DND-41 (cell line): ENCODE results near the gene ACAD10.
"Not testable (repeated sequence)": the region's sequence is repeated elsewhere in the genome, so short reads cannot be mapped to it uniquely, and the experiment has no call there.

ENCODE experiments used
- ATAC-seq: fragments of 200-7000 bp; cut with Tn5 transposase; 3 replicates; pipeline ENCODE4 v1.9.1; 2021; ENCODE audit warnings: low read depth; ENCODE audit not compliant: insufficient read depth
- DNase-seq: peaks from one replicate; pipeline ENCODE4 v3.0.0-alpha.2; 2020
- H2AFZ ChIP-seq: 2 replicates; pipeline ENCODE4 v1.6.0; 2012; ENCODE audit warnings: low read depth, low read length
- H3K27ac ChIP-seq: 2 replicates; pipeline ENCODE4 v1.5.1; 2012; ENCODE audit warnings: low read length, inconsistent platforms
- H3K27me3 ChIP-seq: fragments of 200-600 bp; sonication (generic); 2 replicates; pipeline ENCODE4 v1.6.0; 2012; ENCODE audit warnings: low read length, mild to moderate bottlenecking, inconsistent platforms; ENCODE audit not compliant: insufficient read depth, poor library complexity
- H3K36me3 ChIP-seq: 2 replicates; pipeline ENCODE4 v1.5.1; 2012; ENCODE audit warnings: low read length, inconsistent platforms; ENCODE audit not compliant: insufficient read depth
- H3K4me1 ChIP-seq: 2 replicates; pipeline ENCODE4 v1.5.1; 2012; ENCODE audit warnings: mild to moderate bottlenecking, low read length; ENCODE audit not compliant: insufficient read depth
- H3K4me2 ChIP-seq: 2 replicates; pipeline ENCODE4 v1.6.0; 2012; ENCODE audit warnings: mild to moderate bottlenecking, moderate library complexity, low read length, inconsistent platforms; ENCODE audit not compliant: insufficient read depth
- H3K4me3 ChIP-seq, 2 experiments: fragments of 200-600 bp in 1 of 2; shearing (Covaris generic) in 1 of 2; 2 replicates each; pipeline ENCODE4 v1.5.1; 2012 to 2016; ENCODE audit warnings: inconsistent platforms in 2 of 2, low read length in 2 of 2, mild to moderate bottlenecking in 2 of 2, low read depth in 1 of 2, moderate library complexity in 1 of 2
- H3K79me2 ChIP-seq: 2 replicates; pipeline ENCODE4 v1.6.0; 2012; ENCODE audit warnings: low read length, inconsistent platforms; ENCODE audit not compliant: insufficient read depth
- H3K9ac ChIP-seq: 2 replicates; pipeline ENCODE4 v1.6.0; 2012; ENCODE audit warnings: low read depth, mild to moderate bottlenecking, inconsistent platforms, low read length, moderate library complexity
- H3K9me3 ChIP-seq: 2 replicates; pipeline ENCODE4 v1.5.1; 2012; ENCODE audit warnings: low read length, moderate library complexity, mild to moderate bottlenecking, inconsistent platforms; ENCODE audit not compliant: insufficient read depth, severe bottlenecking
- H4K20me1 ChIP-seq: 2 replicates; pipeline ENCODE4 v1.6.0; 2012; ENCODE audit warnings: low read length; ENCODE audit not compliant: insufficient read depth
- EZH2 ChIP-seq: IDR thresholded peaks from 3 replicates; pipeline ENCODE4 v1.6.1; 2012; ENCODE audit warnings: borderline replicate concordance, low read depth, mild to moderate bottlenecking, moderate library complexity, low read length, inconsistent platforms; ENCODE audit not compliant: severe bottlenecking
- TF ChIP-seq, protein P1 (sequence below): IDR thresholded peaks from 2 replicates; pipeline ENCODE4 v1.5.1; 2012; ENCODE audit warnings: borderline replicate concordance, low read length, moderate library complexity, mild to moderate bottlenecking; ENCODE audit not compliant: poor library complexity, severe bottlenecking; ENCODE audit errors: extremely low read depth

ACAD10 gene

DNA sequence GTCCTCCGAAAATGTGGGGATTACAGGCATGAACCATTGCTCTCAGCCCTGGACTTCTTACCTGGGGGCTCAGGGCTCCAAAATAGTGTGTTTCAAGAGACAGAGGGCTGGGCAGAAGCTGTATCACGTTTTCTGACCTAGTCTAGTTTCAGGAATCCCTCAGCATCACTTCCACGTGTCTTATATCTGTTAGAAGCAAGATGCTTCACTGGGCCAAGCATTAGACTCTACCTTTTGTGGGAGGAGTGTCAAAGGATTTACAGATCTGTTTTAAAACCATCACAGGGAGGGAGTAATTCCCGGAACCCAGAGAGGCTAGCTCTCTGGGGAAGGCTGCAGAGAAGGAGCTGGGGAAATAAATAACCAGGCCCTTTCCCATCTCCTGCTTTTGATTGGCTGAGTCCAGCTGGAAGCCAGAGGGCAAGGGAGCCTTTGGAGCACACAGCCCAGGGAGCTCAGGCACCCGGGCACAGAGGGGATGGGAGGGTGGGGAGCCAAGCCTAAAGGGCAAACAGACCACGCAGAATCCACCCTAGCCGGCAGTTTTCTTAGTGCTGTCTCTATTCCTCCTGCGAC, 47.6 kb downstream of the ACAD10 start:
- no peak overlapping the region for H3K9ac ChIP-seq
- no peak overlapping the region for H3K4me2 ChIP-seq
- H3K9me3 ChIP-seq = no peaks in the 10 kb centered on the region
- ATAC-seq = no peak
- no peak overlapping the region for H3K27ac ChIP-seq
- TF ChIP-seq, protein P1, sequence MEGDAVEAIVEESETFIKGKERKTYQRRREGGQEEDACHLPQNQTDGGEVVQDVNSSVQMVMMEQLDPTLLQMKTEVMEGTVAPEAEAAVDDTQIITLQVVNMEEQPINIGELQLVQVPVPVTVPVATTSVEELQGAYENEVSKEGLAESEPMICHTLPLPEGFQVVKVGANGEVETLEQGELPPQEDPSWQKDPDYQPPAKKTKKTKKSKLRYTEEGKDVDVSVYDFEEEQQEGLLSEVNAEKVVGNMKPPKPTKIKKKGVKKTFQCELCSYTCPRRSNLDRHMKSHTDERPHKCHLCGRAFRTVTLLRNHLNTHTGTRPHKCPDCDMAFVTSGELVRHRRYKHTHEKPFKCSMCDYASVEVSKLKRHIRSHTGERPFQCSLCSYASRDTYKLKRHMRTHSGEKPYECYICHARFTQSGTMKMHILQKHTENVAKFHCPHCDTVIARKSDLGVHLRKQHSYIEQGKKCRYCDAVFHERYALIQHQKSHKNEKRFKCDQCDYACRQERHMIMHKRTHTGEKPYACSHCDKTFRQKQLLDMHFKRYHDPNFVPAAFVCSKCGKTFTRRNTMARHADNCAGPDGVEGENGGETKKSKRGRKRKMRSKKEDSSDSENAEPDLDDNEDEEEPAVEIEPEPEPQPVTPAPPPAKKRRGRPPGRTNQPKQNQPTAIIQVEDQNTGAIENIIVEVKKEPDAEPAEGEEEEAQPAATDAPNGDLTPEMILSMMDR = no peak
- no peak for TF ChIP-seq EZH2
- H3K4me3 ChIP-seq = no peak overlapping the region
- no peak overlapping the region for H2AFZ ChIP-seq
- H3K27me3 ChIP-seq = no peaks in the 10 kb centered on the region
- H3K79me2 ChIP-seq = no peaks in the 10 kb centered on the region
- H4K20me1 ChIP-seq = no peaks in the 10 kb centered on the region
- DNase-seq = no peak
- H3K36me3 ChIP-seq = peaks cover 26% of the 10 kb centered on the region
- H3K4me1 ChIP-seq = no peaks in the 10 kb centered on the region

DNA sequence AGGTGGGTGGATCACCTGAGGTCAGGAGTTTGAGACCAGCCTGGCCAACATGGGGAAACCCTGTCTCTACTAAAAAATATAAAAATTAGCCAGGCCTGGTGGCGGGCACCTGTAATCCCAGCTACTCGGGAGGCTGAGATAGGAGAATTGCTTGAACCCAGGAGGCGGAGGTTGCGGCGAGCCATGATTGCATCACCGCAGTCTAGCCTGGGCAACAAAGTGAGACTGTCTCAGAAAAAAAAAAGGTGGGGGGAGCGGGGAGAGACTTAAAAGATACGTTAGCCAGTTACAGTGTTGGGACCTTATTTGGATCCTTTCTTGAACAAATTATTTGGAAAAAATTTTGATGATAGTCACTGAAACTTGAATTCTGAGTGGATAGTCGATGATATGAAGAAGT, 53.7 kb downstream of the ACAD10 start:
- not testable (repeated sequence) for DNase-seq, H3K4me3 ChIP-seq, H3K9ac ChIP-seq, H3K79me2 ChIP-seq, H3K4me2 ChIP-seq, H3K4me1 ChIP-seq, H2AFZ ChIP-seq, ATAC-seq, H3K9me3 ChIP-seq, H3K27ac ChIP-seq, H3K27me3 ChIP-seq, H4K20me1 ChIP-seq
- H3K36me3 ChIP-seq = peaks cover 12% of the 10 kb centered on the region

DNA sequence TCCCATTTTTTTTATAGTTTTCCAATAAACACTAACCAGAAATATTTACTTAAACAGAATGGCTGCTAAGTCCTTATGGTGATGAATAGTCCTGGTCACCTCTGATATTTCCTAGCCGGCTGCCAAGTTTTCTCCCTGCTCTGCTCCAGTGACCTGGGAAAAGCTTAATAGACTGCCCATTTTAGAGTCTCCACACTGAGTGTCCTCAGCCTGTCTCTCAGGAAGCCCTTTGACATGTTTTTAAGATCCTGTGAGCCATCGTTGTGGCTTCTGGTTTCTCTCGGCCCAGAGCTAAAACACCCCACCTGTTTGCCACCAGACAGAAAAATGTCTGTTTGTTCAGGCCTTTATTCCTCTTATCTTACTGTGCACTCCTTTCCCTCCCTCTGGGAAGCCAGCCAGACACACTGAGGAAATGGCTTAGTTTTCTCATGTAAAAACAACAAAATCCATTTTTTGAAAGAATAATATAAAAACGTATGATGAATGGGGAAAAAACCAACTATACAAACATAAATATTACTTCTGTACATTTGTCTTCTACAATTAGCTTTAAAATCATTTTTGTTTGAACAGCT, 55.5 kb downstream of the ACAD10 start:
- Histone ChIP-seq H3K27ac (no peak overlapping the region), H3K4me2 (no peak overlapping the region), H3K9me3 (no peaks in the 10 kb centered on the region), H3K27me3 (no peaks in the 10 kb centered on the region), H3K79me2 (no peaks in the 10 kb centered on the region), H3K4me3 (no peak overlapping the region), H3K4me1 (no peaks in the 10 kb centered on the region), H3K9ac (no peak overlapping the region), H3K36me3 (peaks cover 26% of the 10 kb centered on the region), H4K20me1 (no peaks in the 10 kb centered on the region), H2AFZ (no peak overlapping the region)
- no peak for DNase-seq
- ATAC-seq = no peak
- TF ChIP-seq, protein P1 = no peak
- TF ChIP-seq EZH2 = no peak

DNA sequence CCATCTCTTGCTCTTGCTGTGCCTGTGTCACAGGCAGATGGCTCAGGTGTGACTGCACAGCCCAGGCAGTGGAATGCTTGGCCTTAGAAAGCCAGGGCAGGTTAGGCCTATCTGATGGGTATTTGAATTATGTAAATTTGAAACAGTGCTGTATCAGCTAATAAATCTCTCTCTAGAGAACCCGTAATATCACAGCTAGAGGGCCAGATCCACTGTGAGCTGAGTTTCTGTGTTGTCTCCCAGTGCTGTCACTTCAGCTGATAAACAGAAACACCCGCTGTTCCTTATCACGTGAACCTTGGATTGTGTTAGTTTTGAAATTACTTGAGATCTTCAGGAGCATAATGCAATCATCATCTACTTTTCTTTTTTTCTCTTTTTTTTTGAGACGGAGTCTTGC, 59.4 kb downstream of the ACAD10 start:
- H2AFZ ChIP-seq = no peak overlapping the region
- TF ChIP-seq, protein P1 = no peak
- no peak for TF ChIP-seq EZH2
- ATAC-seq (no peak), DNase-seq (no peak)
- H3K9me3 ChIP-seq = no peaks in the 10 kb centered on the region
- H3K79me2 ChIP-seq = no peaks in the 10 kb centered on the region
- no peaks in the 10 kb centered on the region for H3K27me3 ChIP-seq
- H3K9ac ChIP-seq = no peak overlapping the region
- H3K36me3 ChIP-seq = peaks cover 45% of the 10 kb centered on the region
- no peak overlapping the region for H3K4me3 ChIP-seq
- no peaks in the 10 kb centered on the region for H4K20me1 ChIP-seq
- no peak overlapping the region for H3K27ac ChIP-seq
- H3K4me2 ChIP-seq = no peak overlapping the region
- no peaks in the 10 kb centered on the region for H3K4me1 ChIP-seq
